NCI-H1092 (cell line): ENCODE results near the gene TSPO.
A peak's percentile ranks its signal among the peaks of the same experiment; 100 is the strongest.
"Not testable (repeated sequence)": the region's sequence is repeated elsewhere in the genome, so short reads cannot be mapped to it uniquely, and the experiment has no call there.

Source experiments
- DNase-seq: peaks from one replicate; lab custom pipeline; 2025; lab: John Stamatoyannopoulos, UW

Gene TSPO

GRCh38 chr22:43131773-43132501, 19.4 kb upstream of the TSPO start:
- no peak for DNase-seq

DNA sequence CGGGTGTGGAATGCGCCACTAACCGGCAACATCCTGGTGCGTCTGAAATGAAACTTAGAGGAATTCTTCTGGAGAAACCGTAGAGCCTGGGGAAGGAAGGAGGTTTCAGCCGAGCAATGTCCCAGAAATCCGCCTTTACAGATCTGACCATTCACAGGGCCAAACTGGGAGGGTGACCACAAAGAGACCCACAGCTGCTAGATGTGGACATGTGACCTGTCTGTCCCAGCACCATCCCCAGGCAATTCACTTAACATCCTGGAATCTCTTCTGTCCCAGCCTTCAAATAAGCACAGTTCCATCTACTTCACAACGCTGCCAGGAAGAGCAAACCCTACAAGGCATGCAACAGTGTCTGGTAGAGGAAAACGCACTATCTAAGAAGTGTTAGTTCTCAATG, 18.0 kb upstream of the TSPO start:
- no peak for DNase-seq

DNA sequence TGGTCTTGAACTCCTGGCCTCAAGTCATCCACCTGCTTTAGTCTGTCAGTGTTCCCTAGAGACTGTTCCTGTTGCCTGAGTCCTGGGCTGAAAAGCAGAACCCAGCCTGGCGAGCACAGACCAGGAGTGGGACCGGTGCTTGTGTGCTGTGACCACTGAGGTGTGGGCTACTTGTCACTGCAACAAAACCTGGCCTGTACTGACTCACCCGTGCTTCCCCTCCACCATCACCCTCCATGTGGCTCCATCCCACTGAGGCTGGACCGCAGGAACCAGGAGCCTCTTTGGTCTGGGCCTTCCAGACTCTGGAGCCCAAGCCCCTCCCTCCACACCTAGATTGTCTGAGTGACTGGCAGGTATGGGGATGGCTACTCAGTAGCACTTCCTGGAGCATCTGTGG, 16.8 kb upstream of the TSPO start:
- DNase-seq: no peak

DNA sequence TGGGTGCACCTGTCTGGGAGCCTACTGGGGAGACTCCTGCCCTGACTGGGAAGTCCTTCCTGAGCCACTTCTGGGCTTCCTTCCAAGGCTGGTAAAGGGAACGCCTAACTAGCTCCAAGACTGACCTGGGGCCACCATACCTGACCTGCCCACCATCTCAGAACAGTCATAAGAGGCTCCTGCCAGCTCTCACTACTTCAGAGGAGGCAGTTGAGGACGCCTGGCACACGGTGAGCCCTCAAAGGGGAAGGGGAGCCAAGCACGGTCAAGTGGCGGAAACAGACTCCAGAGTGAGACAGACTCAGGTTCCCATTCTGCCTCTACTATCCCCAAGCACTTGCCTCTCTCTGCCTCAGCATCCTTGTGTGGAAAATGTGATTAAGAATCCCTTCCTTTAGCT, 15.8 kb upstream of the TSPO start:
- DNase-seq: no peak

GRCh38 chr22:43136255-43136654, 15.1 kb upstream of the TSPO start:
- no peak for DNase-seq

DNA sequence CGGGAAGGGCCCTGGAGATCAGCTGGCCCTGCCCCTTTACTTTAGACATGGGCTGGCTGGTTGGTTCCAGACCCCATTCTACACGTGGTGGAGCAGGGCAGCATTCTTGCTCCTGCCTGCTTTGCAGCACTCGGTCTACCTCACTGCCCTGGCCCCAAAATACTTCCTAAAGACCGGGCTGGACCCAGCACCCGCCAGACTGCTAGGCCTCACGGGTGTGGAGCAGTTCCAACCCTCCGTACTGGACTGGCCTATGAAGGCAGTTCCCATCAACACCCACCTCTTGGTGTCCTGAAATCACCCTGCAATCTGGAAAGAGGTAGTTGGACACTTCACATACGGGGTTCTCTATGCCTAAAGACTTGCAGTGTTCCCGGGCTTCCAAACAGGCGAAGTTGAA, 14.6 kb upstream of the TSPO start:
- no peak for DNase-seq

GRCh38 chr22:43142880-43143562, 8.3 kb upstream of the TSPO start, which contains the start of gene MCAT:
TSS of gene MCAT (minus strand) at chr22:43143398. CDS start at chr22:43143348, 50 bp downstream.
- DNase-seq: peak; percentile 25

DNA sequence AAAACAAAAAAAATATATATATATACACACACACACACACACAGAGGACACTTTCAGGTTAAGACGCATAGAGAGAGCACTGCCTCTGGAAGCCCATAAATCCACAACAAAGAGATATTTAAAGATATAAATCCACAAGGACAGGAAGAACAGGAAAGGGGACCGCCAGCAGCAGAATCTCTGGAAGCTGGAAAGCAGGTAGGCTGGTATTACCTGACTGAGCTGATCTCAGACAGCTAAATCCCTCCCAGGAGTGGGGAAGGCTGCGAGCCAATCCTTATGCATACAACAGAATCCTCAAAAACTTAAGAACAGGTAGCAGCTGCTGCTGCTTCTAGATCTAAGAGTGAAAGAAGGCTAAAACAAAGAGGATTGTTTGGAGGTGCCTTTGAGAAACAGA, 6.4 kb upstream of the TSPO start:
- DNase-seq: no peak

GRCh38 chr22:43145371-43145770, 6.0 kb upstream of the TSPO start:
- DNase-seq: not testable (repeated sequence)

DNA sequence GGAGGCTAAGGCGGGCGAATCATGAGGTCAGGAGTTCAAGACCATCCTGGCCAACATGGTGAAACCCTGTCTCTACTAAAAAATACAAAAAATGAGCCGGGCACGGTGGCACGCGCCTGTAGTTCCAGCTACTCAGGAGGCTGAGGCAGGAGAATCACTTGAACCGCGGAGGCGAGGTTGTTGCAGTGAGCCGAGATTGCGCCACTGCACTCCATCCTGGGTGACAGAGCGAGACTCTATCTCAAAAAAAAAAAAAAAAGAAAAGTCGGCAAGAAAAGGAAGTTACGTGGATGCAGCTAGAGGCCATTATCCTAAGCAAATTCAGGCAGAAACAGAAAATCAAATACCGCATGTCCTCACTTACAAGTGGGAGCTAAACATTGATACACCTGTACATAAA, 5.0 kb upstream of the TSPO start:
- not testable (repeated sequence) for DNase-seq

DNA sequence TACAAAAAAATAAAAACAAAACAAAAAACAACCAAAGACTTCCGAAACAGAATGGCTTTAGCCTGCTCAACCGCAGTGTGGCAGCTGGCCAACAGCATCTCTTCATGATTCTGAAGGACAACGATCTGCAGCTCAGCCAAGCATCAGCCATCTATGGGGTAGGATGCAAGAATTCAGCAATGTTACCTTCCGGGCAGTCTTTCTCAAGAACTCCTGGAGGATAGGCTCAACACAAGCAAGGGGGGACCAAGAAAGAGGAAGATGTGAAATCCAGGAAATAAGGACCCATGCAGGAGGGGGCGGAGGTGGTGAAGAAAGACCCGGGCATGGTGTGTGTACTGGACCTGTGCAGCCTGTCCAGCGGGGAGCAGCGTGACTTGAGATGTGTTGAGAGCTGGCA, 3.5 kb upstream of the TSPO start:
- no peak for DNase-seq

DNA sequence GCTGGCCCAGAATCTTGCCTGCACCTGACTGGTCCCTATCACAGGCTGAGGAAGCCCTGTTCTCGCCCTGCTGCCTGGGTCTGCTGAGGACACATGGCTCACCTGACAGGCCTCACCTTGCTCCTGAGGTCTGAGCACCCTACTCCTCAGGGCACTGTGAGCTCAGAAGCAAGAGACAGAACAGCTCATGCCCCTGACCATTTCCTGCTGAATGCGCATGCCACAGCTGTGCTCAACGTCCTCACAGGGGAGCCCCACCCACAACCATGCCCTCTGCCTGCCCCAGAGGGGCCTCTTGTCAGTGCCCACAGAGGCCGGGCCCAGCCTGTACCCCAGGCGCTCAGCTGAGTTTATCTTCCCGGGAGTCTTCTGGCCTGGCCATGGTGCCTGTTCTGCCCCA, 2.8 kb upstream of the TSPO start:
- no peak for DNase-seq

- no peak for DNase-seq
These were observed 590 bp upstream of the TSPO start for GRCh38 chr22:43150731-43151206.

- DNase-seq: no peak
These were observed 621 bp downstream of the TSPO start for GRCh38 chr22:43152003-43152356.

GRCh38 chr22:43152357-43153071, 1.2 kb downstream of the TSPO start:
- DNase-seq: no peak

- DNase-seq: no peak
These were observed 2.5 kb downstream of the TSPO start for GRCh38 chr22:43153899-43154298.

GRCh38 chr22:43154887-43155536, 3.7 kb downstream of the TSPO start:
- DNase-seq: no peak

DNA sequence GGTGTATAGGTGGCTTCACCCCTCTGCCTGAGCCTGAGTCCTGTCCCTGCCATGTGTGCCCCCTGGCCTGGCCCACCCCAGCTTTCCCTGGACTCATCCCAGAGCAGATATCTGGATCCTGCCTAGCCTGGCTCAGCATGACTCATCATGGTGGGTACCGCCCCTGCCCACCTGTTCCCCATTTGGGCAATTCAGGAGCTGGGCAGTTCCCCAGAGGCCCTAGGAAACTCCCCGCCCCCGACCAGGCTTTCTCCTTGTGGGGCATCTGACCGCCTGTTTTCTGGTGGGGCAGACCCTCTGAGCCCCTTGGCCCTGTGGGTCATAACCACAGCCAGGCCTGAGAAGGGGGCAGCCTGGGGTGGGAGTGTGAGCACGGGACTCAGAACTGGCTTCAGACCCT, 4.4 kb downstream of the TSPO start:
- DNase-seq: no peak

DNA sequence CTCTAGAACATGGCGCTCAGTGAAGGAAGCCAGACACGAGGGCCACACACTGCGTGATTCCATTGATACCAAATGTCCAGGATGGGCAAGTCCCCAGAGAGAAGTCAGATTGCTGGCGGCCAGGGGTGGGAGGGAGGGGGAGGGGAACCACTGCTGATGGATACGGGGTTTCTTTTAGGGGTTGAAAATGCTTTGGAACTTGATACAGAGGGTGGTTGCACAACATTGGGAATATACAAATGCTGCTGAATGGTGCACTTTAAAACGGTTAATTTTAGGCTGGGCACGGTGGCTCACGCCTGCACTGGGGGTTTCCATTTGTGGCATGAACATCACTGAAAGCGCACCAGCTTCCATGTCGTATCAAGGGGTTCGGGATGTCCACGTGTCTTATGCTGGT, 5.1 kb downstream of the TSPO start:
- no peak for DNase-seq

DNA sequence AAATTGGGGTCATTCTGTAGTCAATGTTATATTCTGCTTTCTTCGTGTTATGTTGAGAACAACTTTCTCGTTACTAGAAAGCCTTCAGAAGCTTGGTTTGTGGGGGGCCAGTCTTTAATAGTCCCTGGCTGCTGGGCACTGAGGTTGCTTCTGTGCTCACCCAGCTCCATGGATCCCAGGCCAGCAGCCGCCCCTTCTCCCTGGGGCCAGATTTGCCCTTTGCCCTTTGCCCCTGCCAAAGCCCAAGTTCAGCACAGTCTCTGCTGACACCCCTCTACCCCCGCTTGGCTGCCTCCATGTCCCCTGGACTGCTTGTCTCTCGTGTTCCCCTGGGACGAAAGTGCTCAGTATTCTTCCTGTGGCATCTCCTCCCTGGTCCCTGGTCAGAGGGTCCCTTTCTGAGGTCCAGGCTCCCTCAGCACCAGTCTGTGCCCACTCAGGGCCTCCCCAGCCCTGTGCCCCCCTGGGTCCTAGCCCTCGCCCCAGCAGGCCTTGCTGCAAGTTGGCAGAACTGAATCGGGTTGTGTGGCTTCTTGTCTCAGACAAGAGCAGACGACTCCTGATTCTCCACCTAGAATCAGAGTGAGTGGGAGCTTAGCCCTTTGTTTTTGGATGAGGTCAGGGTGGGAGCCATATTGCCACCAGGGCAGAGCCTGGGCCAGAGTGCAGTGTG, 6.7 kb downstream of the TSPO start:
- DNase-seq: no peak

- no peak for DNase-seq
These were observed 7.6 kb downstream of the TSPO start for GRCh38 chr22:43158778-43159483.
